GM21528 (cell line): ENCODE measurements around the gene PICK1.
"Not testable (repeated sequence)": the region's sequence is repeated elsewhere in the genome, so short reads cannot be mapped to it uniquely, and the experiment has no call there.

Experiments used
- ATAC-seq: cut with Tn5 transposase; IDR thresholded peaks from one replicate; pipeline ENCODE4 v1.9.1; 2021; ENCODE audit warnings: mild to moderate bottlenecking, moderate library complexity; ENCODE audit not compliant: unreplicated experiment, low FRiP score

Gene PICK1

DNA sequence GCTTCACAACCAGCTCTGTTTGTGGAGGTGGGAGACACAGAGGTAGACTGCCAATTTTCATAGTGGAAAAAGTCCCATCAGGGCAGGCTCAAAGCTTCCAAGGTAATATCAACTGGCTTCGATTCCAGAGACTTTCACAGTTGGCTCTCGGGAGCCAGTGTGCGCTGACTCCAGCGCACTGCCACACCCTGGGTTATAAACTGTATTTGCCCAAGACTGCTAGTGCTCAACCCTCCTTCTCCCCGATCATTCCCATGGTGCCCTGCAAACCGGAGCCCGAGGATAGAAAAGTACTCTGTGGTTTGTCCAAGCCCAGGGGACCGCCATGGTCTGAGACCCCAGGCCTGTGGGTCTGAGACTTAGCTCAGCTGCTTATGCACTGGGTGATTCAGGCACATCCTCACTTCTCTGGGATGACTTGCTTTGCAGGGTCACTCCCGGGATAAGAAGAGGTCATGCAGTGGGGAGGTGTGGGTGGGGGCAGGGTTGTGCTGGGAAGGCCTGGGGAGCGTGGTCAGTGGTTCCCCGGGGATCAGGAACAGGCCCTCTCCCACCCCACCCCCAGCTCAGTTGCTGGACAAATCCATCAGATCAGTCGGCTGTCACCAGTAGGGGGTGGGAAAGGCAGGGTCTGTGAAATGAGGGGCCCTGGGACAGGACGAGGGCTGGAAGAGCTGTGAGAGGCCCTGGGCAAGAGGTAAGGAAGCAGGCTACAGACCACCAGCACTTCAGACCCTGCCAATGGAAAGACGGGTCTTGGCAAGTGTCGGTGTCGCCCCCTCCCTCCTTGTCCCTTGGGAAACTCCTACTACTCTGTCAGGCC is 26.7 kb upstream of the PICK1 start:
- ATAC-seq = no peak

DNA sequence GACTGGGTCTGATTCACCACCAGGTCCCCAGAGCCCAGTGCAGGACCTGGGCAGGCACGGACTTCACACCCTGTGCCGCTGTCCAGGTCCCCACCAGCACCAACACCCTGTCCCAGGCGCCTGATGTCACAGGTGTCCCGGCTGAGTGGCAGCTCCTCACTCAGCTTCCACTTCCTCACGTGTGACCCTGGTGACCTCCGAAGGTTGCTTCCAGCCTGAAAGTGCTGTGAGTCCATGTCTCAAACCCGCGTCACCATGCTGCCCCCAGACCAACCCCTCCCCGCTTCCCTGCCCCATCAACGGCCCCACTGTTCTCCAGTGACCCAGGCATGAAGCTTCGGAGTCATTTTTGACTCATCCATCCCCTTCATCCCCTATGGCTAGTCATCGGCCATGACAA is 25.7 kb upstream of the PICK1 start:
- no peak for ATAC-seq

DNA sequence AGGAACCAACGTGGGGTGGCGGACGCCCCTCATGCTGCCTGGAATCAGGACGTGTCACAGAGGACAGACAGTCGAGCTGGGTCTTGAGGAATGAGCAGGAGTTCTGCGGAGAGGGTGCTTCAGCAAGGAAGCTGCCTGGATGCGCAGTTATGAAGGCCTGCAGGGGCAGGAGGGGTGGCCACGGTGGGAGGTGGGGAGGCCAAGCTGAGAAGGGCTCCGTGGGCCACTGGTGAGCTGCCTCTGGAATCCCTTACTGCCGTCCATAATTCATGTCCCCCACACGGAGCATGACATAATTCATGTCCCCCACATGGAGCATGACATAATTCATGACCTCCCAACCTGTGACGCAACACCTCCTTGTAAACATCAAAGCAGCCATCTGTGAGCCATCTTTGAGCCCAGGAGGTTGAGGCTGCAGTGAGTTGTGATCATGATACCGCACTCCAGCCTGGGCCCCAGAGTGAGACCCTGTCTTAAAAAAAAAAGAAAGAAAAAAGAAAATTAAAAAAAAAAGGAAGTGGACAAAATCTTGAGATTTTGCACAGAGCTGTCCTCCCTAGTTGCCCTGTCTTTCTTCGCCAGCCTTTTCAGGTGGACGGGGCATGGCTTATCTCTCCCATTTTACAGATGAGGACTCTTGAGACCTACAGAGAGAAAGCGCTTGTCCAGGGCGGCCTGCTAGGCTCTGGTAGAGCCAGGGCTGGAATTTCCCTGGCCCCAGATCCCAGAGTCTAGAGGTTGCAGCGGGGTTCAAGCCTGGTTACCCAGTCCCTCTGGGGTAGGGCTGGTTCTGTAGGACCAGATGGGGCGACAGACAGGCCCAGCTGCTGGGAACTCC is 24.3 kb upstream of the PICK1 start:
- ATAC-seq = no peak

DNA sequence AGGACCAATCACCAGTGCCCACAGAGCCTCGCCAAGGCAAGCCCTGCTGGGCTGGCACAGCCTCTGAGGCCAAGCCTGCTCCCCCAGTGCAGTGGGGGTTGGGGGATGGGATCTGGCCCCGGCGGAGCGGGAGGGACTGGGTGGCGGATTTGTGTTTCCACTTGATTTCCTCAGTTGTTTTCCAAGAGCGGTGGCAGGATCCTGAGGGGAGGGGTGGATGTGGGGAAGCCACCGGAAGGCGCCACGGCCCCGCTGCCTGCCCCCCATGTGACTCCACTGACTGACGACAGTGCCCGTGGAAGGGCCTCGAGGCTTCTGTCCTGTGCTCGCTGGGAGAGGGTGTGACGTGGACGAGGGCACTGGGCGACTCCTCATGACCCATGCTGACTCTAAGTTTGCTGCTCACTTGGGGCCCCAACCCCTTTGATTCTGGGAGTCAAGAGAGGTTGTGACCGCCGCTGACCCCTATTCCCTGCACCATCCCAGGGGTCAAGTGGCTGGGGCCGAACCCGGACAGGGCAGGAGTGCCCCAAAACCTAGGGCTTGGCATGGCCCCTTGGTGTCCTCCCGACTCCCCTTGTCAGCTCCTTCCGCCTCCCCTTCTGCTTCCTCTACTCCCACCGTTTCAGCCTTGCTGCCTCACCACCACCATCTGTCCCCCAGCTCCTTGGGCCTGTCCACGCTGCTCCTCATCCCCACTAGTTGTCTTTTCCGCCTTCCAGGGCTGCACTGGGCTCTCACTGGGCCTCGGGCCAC is 23.5 kb upstream of the PICK1 start:
- ATAC-seq = no peak

DNA sequence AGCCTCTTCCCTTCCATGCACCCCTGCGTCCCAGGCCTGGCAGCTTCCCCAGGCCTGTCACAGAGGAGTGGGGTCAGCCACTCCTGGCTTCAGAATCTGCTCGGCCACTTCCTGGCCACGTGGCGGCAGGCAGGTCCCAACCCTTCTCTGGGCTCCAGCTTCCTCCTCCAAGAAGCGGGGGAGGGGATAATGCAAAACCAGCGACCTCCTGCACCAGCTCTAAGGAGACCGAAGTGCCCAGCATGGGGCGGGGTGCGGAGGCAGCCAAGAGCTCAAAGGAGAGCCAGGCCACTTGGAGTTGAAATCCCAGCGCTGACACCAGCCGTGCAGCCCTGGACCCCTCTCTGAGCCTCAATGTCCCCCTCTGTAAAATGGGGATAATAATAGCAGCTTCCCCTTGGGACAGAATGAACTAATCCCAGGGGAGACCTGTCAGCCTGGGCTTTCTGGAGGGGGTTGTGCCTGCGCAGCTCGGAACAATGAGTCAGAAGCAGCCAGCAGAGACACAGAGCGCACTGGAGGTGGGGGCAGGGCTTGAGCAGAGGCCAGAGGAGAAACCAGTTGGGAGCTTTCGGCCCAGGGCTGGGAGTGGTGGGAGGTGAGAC is 22.8 kb upstream of the PICK1 start:
- no peak for ATAC-seq

DNA sequence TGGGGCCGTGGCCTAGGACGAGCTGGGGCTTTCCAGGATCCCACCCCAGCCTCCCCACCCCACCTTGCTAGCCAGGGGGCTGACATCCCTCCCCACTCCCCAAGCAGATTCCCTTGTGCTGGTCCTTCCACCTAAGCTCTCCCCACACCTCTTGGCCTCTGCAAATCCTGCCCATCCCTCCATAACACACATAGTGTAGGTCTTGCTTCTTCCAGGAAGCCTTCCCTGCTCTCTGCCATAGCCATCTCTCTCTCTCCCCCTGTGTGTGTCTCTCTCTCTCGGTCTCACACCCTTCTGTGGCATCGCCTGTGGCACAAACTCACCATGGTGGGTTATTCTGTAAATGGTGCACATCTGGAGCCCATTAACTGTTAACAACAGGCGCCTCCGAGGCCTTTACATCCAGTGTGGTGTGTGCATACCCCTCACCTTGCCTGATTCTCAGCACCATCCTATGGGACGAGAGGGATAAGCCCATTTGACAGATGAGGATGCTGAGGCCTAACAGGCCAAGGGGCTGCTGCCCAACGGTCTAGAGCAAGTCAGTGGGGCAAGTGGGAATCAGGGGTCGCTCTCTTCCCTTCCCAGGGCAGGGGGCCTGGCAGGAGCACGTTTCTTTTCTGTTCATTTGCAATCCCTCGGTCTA is 22.2 kb upstream of the PICK1 start:
- no peak for ATAC-seq

DNA sequence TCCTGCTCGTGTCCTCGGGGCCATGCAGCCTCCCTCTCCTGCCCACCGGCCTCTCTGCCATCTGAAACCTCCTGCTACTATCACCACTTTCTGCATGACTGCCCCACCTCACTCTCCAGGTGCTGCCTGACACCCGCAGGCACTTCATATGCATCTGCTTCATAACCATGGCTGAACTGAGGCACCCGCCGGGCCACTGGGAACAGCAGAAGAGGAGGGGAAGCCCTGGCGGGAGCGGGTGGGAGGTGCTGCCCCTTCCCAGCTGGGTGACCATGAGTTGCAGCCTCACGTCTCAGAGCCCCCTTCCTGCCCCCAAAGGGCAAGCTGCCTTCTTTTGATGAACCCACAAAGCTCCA is 21.7 kb upstream of the PICK1 start:
- no peak for ATAC-seq

DNA sequence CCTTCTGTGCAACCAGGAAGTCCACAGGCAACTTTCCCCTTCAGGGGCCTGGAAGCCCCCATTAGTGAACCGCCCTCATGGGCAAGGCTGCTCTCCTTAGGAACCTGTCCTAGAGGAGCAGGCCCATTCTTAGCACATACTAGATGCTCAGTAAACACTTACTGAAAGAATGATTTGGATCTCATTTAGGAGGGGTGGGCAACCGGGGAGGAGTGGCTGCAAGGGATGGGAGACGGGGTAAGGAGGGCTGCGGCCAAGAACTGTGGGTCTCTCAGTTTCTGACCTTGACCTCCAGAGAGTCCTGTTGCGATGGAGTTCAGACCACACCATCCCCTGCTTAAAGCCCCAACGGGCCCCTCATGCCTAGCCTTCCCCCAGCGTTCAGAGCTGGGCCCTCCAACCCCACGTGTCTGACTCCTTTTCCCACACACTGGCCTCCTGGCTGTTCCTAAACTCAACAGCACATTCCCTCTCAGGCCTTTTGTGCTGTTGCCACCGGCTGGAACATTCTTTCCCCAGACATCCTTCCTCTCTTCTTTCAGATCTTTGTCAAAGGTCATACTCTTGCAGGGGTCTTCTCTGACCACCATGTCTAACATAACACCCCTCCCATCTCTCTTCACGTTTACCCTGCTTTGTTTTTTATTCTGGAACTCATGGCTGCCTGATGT is 20.7 kb upstream of the PICK1 start:
- ATAC-seq = no peak

DNA sequence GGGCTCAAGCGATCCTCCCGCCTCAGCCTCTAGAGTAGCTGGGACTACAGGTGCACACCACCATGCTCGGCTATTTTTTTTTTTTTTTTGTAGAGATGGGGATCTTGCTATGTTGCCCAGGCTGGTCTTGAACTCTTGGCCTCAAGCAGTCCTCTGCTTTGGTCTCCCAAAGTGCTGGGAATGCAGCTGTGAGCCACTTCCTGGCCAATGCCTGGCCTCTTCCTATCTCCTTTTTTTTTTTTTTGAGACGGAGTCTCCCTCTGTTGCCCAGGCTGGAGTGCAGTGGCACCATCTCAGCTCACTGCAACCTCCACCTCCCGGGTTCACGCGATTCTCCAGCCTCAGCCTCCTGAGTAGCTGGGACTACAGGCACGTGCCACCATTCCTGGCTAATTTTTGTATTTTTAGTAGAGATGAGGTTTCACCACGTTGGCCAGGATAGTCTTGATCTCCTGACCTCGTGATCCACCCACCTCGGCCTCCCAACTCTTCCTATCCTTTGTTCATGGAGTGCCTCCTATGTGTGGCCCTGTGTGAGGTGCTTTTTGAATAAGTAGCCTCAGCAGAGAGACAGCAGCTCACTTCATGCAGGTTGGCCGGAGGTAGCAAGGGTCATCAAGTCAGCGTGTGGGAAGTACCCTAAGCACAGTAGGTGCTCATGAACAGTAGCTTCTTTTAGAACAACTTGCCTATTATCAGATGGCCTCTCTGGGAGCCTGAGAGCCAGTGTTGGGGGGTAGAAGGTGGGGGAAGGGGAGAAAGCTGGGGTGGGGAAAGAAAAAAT is 19.6 kb upstream of the PICK1 start:
- not testable (repeated sequence) for ATAC-seq

DNA sequence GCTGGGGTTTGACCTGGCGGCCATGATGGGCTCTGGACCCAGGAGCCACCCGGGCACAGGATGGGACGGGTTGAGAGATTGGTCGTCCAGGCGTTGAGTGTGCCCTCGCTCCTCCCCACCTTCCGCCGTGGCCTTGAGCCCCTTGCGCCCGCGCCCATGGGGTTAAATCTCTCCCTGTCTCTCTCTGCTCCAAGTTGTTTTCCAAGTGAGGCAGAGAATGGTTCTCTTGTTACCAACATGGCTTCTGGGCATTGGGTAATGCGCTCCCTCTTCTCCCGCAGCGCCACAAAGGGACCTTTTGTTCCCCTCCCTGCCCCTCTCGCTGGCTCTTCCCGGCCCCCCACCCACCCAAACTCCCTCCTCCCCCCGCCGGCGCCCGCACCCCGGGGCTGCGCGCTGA is 18.8 kb upstream of the PICK1 start:
- ATAC-seq = no peak

DNA sequence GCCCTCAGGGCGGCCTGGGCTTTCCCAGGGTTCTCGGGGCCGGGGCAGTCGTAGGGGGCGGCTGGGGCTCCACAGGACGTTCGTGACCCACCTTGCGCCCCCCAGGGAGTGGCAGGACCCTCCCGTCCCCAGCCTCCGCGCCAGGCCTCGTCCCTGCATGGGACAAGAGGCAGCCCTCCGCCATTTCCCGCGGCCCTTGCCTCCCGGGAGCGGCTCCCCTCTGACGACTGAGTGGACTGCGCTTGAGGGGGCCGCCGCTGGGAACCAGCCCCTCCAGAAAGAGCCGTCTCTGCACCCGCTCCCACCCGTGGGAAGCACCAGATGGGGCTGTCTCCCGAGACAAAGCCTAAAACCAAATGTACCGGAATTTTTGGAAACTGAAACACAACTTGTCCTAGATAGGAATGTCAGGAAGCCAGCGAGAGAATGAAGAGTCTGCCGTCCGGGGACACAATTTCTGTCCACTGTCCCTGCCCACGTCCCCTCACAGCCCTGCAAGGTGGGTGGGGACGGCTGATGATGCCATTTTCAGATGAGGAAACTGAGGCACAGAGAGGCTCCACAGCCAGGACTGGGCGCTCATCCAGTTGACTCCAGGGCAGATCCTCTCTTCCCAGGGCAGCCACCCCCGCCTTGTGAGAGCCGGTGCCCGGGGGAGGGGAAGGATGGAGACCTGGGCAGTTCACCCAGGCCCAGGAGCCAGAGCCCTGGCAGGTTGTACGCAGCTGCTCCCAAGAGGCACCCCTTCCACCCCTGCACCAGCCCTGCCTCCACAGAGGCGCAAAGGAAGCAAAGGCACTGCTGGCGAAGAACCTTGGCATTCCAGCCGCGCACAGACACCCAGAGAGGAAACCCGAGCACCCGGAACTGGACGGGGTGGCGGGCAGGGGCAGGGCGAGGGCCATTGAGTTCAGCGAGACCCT is 18.1 kb upstream of the PICK1 start:
- ATAC-seq = no peak

DNA sequence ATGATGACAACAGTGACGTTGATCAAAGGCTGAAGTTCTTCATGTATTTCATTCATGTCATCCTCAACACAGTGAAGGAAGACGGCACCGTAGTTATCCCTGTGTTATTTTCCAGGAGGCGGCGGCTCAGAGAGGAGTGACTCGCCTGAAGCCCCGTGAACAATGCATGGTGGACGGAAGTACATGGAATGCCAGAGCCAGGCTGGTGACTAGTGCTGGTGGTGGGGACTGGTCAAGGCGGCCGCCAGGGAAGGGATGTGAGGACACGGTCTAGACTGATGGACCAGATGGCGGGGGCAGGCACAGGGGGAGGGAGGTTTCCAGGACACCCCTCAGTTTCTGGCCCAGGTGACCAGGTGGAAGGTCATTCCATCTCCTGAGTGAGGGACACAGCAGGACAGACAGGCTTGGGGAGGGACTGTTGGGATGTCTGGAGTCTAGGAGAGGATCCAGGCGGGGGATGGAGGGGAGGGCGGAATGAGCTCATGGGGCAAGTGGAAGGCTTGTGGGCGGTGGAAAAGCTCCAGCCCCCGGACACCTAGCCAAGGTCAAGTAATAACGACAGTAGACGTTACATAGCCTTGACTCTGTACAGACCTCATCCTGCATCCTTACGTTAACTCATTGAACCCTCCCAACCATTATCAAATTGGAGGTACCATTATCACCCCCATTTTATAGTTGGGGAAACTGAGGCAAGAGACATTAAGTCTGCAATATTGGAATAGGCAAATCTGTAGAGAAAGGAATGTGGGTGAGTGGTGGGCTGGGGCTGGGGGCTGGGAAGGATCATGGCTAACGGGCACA is 16.0 kb upstream of the PICK1 start:
- ATAC-seq = no peak

DNA sequence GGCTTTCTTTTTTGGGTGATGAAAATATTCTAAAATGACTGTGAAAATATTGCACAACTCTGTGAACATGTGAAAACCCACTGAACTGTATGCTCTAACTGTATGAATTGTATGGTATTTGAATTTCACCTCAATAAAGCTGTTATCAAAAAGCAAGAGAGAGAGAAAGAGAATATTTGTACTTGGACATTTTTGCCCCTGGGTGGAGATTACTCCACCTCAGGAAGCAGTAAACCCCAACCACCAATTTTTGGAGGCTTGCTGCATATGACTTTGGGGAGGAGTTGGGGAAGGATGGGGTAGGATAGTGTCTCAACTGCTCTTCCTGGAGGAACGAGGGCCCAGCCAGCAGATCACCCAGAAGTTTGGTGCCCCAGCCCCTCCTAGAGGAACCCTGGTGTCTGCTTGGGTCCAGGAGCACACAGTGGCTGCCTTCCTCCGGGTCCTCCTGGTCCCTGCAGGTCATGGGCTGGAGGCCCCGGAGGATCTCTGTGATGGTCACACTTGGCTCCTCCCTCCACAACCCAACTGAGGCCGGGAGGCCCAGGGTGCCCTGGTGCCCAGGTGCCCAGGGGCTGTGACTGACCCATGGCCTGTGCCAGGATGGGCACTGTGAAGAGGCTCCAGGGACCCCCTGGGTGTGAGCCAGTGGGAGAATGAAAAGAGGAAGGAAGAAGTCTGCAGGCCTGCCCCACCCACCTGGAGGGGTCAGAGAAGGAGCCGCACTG is 15.3 kb upstream of the PICK1 start:
- no peak for ATAC-seq

DNA sequence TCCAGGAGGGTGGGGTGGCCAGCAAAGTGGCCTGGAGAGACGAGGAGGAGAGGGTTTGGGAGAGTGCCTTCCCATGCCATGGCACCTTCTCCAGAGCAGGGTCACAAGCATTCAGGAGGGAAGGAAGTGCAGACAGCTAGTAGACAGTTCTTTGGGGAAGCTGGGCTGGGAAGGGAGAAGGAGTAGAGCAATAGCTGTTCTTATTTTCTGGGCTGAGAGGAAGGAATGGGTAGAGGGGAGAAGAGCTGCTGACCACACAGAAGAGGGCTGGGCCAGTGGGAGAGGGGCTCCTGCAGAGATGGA is 14.8 kb upstream of the PICK1 start:
- no peak for ATAC-seq

DNA sequence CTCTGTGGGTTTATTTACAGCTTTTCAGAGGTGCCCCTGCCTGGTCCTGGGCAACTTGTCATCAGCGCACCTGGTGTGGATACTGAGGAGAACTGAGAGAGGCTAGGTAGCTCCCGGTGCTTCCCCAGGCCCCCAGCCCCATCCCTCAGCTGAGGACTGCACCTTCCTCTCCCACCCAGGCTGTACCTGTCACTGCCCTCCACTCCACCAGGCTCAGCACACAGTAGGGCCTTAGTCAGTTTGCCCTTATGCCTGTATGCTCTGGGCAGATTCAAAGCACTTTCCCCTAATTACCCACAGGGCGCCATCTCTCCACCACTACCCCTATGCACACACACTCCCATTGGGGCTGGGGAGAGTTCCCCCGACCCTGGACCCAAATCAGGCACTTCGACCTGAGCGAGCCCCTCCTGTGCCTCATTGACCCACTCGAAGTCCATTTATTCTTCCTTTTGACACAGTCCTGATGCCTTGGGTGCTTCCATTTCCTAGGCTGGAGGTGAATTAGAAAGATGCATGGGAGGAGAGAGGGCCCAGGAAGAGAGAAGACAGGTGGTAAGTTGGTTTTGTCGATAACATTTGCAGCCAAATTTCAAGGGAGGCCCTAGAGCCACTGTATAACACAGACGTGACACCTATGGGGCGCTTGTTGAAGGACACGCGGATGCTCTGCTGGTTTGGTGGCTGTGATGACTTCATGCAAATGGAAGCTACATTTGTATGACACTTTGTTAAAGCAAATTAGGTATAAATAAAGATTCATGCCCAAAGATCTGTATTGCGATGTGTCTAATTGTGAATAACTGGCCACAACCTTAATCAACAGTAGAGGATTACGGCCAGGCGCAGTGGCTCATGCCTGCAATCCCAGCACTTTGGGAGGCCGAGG is 13.8 kb upstream of the PICK1 start:
- no peak for ATAC-seq
